Brain microvascular endothelial cell (primary cell): ENCODE measurements around the gene PLA2G6.

Experiments used
- DNase-seq: peaks from one replicate; pipeline ENCODE4 v3.0.0-alpha.2; 2020
- H3K27ac ChIP-seq: fragments of 250-450 bp; sonication (Bioruptor Pico); 2 replicates; pipeline ENCODE4 v1.5.1; 2020; ENCODE audit warnings: mild to moderate bottlenecking, moderate library complexity
- H3K27me3 ChIP-seq: fragments of 250-450 bp; sonication (Bioruptor Pico); replicated peaks from 2 replicates; pipeline ENCODE4 v1.5.1; 2020; ENCODE audit warnings: mild to moderate bottlenecking
- H3K36me3 ChIP-seq: fragments of 250-450 bp; sonication (Bioruptor Pico); replicated peaks from 2 replicates; pipeline ENCODE4 v1.5.1; 2020; ENCODE audit warnings: mild to moderate bottlenecking
- H3K4me3 ChIP-seq: 2 replicates; pipeline ENCODE4 v1.5.1; 2011; ENCODE audit warnings: low read depth, mild to moderate bottlenecking, control low read depth, low read length, moderate library complexity
- in situ Hi-C: cut with HindIII; loops from 2 replicates; pipeline ENCODE4 v1.10.0; 2017; ENCODE audit warnings: low sequenced_read_pairs, low pct_ligation_motif_present
- TF ChIP-seq, protein P1 (sequence below): IDR thresholded peaks from 2 replicates; pipeline ENCODE4 v1.5.1; 2011; ENCODE audit warnings: low read depth, mild to moderate bottlenecking, moderate library complexity, low read length, control low read depth, inconsistent platforms; ENCODE audit errors: missing control alignments

Gene PLA2G6, protein sequence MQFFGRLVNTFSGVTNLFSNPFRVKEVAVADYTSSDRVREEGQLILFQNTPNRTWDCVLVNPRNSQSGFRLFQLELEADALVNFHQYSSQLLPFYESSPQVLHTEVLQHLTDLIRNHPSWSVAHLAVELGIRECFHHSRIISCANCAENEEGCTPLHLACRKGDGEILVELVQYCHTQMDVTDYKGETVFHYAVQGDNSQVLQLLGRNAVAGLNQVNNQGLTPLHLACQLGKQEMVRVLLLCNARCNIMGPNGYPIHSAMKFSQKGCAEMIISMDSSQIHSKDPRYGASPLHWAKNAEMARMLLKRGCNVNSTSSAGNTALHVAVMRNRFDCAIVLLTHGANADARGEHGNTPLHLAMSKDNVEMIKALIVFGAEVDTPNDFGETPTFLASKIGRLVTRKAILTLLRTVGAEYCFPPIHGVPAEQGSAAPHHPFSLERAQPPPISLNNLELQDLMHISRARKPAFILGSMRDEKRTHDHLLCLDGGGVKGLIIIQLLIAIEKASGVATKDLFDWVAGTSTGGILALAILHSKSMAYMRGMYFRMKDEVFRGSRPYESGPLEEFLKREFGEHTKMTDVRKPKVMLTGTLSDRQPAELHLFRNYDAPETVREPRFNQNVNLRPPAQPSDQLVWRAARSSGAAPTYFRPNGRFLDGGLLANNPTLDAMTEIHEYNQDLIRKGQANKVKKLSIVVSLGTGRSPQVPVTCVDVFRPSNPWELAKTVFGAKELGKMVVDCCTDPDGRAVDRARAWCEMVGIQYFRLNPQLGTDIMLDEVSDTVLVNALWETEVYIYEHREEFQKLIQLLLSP

GRCh38 chr22:38181453-38182200 lies at the start of gene PLA2G6:
Gene PLA2G6, minus strand, starts transcription at chr22:38181830. Its CDS starts 12,404 bp downstream, at chr22:38169426.
- DNase-seq: peak; percentile 97
- Histone ChIP-seq H3K27me3 (no peaks in the 10 kb centered on the region), H3K27ac (peak within 1 kb of the TSS; percentile 82), H3K36me3 (no peaks in the 10 kb centered on the region), H3K4me3 (peak within 1 kb of the TSS; percentile 57)
- in situ Hi-C loops: no loop called here
- TF ChIP-seq, protein P1, sequence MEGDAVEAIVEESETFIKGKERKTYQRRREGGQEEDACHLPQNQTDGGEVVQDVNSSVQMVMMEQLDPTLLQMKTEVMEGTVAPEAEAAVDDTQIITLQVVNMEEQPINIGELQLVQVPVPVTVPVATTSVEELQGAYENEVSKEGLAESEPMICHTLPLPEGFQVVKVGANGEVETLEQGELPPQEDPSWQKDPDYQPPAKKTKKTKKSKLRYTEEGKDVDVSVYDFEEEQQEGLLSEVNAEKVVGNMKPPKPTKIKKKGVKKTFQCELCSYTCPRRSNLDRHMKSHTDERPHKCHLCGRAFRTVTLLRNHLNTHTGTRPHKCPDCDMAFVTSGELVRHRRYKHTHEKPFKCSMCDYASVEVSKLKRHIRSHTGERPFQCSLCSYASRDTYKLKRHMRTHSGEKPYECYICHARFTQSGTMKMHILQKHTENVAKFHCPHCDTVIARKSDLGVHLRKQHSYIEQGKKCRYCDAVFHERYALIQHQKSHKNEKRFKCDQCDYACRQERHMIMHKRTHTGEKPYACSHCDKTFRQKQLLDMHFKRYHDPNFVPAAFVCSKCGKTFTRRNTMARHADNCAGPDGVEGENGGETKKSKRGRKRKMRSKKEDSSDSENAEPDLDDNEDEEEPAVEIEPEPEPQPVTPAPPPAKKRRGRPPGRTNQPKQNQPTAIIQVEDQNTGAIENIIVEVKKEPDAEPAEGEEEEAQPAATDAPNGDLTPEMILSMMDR: no peak

GRCh38 chr22:38230916-38231315 lies 49.3 kb upstream of the PLA2G6 start:
- TF ChIP-seq, protein P1: no peak
- Histone ChIP-seq H3K4me3 (no peak overlapping the region), H3K36me3 (peaks cover 77% of the 10 kb centered on the region), H3K27me3 (no peaks in the 10 kb centered on the region), H3K27ac (no peak overlapping the region)
- no peak for DNase-seq
- in situ Hi-C loops: no loop called here

DNA sequence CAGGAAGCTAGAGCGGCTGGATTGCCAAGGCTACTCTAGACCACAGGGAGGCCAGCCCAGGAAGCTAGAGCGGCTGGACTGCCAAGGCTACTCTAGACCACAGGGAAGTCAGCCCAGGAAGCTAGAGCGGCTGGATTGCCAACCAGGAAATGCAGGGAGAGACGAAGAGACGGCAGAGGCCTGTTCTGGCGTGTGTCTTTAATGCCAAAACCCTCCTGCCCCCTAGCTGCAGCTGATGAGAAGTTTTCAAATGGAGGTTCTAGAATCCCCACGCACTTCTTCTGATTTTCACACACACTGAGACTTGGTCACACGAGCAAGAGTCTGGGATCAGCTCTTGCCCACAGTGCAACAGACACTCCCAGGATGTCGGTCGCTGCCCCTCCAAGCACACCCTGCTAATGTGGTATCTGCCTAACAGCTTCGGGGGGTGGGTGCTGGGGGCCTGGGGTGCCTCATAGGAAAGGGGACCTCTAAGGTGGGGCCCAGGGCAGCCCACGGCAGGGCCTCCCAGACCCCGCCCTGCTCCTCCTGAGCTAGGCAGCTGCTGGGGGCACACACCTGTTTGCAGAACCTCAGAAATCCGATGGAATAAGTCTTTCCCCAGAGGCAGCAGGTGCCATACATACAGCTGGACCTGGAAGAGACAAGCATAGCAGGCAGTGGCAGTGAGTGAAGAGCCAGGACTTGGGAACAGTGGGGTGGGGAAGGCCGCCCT lies 48.6 kb upstream of the PLA2G6 start:
- Histone ChIP-seq H3K27me3 (no peaks in the 10 kb centered on the region), H3K36me3 (peaks cover 77% of the 10 kb centered on the region), H3K27ac (no peak overlapping the region), H3K4me3 (no peak overlapping the region)
- TF ChIP-seq, protein P1: peak; percentile 45
- no peak for DNase-seq
- in situ Hi-C loops: no loop called here

DNA sequence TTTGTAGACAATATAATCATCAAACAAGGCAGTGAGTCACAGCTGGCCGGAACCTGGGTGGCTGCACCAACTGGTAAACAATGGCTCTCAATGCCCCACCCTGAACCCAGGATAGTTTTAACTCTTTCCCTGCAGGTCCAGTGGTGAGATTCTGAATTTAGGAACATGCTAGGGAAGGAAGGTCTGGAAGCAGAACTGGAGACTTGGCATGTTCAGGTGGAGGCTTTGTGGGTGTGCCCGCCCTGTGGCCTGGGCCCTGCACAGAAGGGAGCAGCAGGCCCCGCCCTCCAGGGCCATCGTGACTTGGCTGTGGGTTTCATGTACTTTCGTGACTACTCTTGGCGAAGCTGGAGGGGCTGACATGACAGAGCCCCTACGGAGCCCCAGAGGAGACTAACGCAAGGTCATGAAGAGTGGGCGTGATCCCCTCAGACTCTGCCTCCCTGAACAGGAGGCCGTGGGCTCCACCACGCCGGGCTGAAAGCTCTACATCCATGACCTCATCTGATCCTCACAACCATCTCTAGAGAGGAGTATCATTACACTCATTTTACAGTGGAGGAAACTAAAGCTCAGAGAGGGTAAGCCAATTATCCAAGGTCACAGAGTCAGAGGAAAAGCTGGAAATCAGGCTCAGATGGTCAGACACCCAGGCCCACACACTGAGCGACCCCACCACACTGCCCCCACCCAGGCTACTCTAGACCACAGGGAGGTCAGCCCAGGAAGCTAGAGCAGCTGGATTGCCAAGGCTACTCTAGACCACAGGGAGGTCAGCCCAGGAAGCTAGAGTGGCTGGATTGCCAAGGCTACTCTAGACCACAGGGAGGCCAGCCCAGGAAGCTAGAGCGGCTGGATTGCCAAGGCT lies 47.5 kb upstream of the PLA2G6 start:
- TF ChIP-seq, protein P1: no peak
- Histone ChIP-seq H3K27ac (peak overlapping the region; percentile 75), H3K4me3 (no peak overlapping the region), H3K36me3 (peaks cover 78% of the 10 kb centered on the region), H3K27me3 (no peaks in the 10 kb centered on the region)
- in situ Hi-C loops: no loop called here
- DNase-seq: peak; percentile 70
